Endodermal cell (in vitro differentiated cells): ENCODE data around the gene DEFB125. TPM values are rescaled to one million over a fixed set of nuclear protein-coding genes. Genes with fewer than 3 reads are reported as not detected.

Source experiments
- DNase-seq: peaks from one replicate; pipeline ENCODE4 v3.0.0-alpha.2; 2017
- H3K27ac ChIP-seq: 2 replicates; pipeline ENCODE4 v1.5.1; 2013; ENCODE audit warnings: mild to moderate bottlenecking, low read depth, low read length, moderate library complexity
- H3K27me3 ChIP-seq: 2 replicates; pipeline ENCODE4 v1.6.1; 2013; ENCODE audit warnings: mild to moderate bottlenecking, low read length, moderate library complexity; ENCODE audit not compliant: insufficient read depth, control insufficient read depth, poor library complexity, severe bottlenecking
- H3K36me3 ChIP-seq: 2 replicates; pipeline ENCODE4 v1.7.0; 2013; ENCODE audit warnings: mild to moderate bottlenecking, low read length, moderate library complexity; ENCODE audit not compliant: control insufficient read depth, insufficient read depth
- H3K4me1 ChIP-seq: one replicate; pipeline ENCODE4 v1.7.0; 2013; ENCODE audit warnings: low read length; ENCODE audit not compliant: control insufficient read depth, insufficient read depth
- H3K4me3 ChIP-seq: 2 replicates; pipeline ENCODE4 v1.5.1; 2013; ENCODE audit warnings: mild to moderate bottlenecking, low read length, moderate library complexity
- H3K9ac ChIP-seq: 2 replicates; pipeline ENCODE4 v1.6.1; 2013; ENCODE audit warnings: mild to moderate bottlenecking, low read length, moderate library complexity; ENCODE audit not compliant: poor library complexity, severe bottlenecking; ENCODE audit errors: extremely low read depth
- H3K9me3 ChIP-seq: 2 replicates; pipeline ENCODE4 v1.6.1; 2013; ENCODE audit warnings: mild to moderate bottlenecking, low read length, moderate library complexity; ENCODE audit not compliant: control insufficient read depth
- H3K27ac Mint-ChIP-seq: 2 replicates; pipeline ENCODE4 v1.8.0; 2020; ENCODE audit warnings: mixed read lengths
- H3K27me3 Mint-ChIP-seq: 2 replicates; pipeline ENCODE4 v1.8.0; 2021; ENCODE audit warnings: mild to moderate bottlenecking, mixed read lengths; ENCODE audit not compliant: insufficient read depth
- H3K36me3 Mint-ChIP-seq: 2 replicates; pipeline ENCODE4 v1.8.0; 2020; ENCODE audit warnings: low read depth, mixed read lengths
- H3K4me1 Mint-ChIP-seq: 2 replicates; pipeline ENCODE4 v1.8.0; 2020; ENCODE audit warnings: mixed read lengths
- H3K4me3 Mint-ChIP-seq: 2 replicates; pipeline ENCODE4 v1.8.0; 2020; ENCODE audit warnings: mild to moderate bottlenecking, moderate library complexity, mixed read lengths
- H3K9me3 Mint-ChIP-seq: 2 replicates; pipeline ENCODE4 v1.8.0; 2020; ENCODE audit warnings: mild to moderate bottlenecking, mixed read lengths
- WGBS, 2 experiments: methylation state at CpG; one replicate each; pipeline versions ENCODE4 v1.1.5 to v1.1.7; 2013; ENCODE audit warnings: missing lambda C conversion rate in 2 of 2, mixed read lengths in 1 of 2; ENCODE audit not compliant: insufficient coverage in 1 of 2, insufficient read length in 1 of 2; 5-methylcytosine and 5-hydroxymethylcytosine counted together
- total RNA-seq, 2 donors: library from RNA; stranded (reverse); fragmentation: NEBNext Ultra II Directional in 1 of 2; extraction: Animal tissue kit (Norgen Biotek cat#: 25700) in 1 of 2; gene quantifications; 2 replicates in 1 of 2; 3 replicates in 1 of 2; pipeline ENCODE4 v1.2.1, GENCODE V29; 2021
- TF ChIP-seq, protein P1 (sequence below): fragments of 200-600 bp; sonication (generic); conservative IDR thresholded peaks from 2 replicates; pipeline ENCODE4 v1.5.0; 2021; ENCODE audit warnings: antibody characterized with exemption, mild to moderate bottlenecking

The DEFB125 gene
- total RNA-seq, 2 donors from 2014 or later = not detected

DNA sequence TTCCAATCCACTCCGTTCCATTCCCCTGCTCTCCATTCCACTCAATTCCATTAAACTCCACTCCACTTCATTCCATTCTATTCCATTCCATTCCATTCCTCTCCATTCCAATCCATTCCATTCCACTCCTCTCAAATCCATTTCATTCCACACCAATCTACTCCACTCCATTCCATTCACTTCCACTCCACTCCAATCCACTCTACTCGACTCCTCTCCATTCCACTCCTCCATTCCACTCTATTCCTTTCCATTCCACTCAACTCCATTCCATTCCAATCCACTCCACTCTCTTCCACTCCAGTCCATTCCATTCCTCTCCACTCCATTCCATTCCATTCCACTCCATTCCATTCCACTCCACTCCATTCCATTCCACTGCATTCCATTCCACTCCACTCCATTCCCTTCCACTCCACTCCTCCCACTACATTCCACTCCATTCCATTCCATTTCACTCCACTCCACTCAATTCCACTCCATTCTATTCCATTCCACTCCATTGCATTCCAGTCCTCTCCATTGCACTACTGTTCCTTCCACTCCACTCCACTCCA is 22.6 kb upstream of the DEFB125 start:
- H3K27me3 Mint-ChIP-seq = no peaks in the 10 kb centered on the region

DNA sequence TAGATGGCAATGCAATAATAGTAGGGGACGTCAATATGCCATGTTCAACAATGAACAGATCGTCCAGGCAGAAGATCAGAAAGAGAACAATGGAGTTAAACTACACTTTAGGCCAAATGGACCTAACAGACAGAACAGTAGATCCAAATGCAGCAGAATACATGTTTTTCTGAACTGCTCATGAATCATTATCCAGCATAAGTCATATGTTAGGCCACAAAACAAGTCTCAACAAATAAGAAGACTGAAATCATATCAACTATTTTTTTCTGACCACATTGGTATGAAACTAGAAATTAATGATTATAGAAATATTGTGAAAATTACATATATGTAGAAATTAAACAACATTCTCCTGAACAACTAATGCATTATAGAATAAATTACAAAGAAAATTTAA is 10.2 kb upstream of the DEFB125 start:
- Mint-ChIP-seq H3K27ac (no peak overlapping the region), H3K4me1 (no peaks in the 10 kb centered on the region), H3K4me3 (no peak overlapping the region), H3K27me3 (peaks cover 26% of the 10 kb centered on the region), H3K9me3 (peaks cover 2% of the 10 kb centered on the region), H3K36me3 (no peaks in the 10 kb centered on the region)
- no peak for DNase-seq
- H3K36me3 ChIP-seq = no peaks in the 10 kb centered on the region
- peaks cover under 1% of the 10 kb centered on the region for H3K9me3 ChIP-seq
- WGBS, 2 experiments = 61 to 64% methylated on average over 2 of the region's 2 CpGs
- H3K4me3 ChIP-seq = no peak overlapping the region
- H3K4me1 ChIP-seq = no peaks in the 10 kb centered on the region
- peaks cover 4% of the 10 kb centered on the region for H3K27me3 ChIP-seq
- no peak overlapping the region for H3K27ac ChIP-seq
- H3K9ac ChIP-seq = no peak overlapping the region
- TF ChIP-seq, protein P1, sequence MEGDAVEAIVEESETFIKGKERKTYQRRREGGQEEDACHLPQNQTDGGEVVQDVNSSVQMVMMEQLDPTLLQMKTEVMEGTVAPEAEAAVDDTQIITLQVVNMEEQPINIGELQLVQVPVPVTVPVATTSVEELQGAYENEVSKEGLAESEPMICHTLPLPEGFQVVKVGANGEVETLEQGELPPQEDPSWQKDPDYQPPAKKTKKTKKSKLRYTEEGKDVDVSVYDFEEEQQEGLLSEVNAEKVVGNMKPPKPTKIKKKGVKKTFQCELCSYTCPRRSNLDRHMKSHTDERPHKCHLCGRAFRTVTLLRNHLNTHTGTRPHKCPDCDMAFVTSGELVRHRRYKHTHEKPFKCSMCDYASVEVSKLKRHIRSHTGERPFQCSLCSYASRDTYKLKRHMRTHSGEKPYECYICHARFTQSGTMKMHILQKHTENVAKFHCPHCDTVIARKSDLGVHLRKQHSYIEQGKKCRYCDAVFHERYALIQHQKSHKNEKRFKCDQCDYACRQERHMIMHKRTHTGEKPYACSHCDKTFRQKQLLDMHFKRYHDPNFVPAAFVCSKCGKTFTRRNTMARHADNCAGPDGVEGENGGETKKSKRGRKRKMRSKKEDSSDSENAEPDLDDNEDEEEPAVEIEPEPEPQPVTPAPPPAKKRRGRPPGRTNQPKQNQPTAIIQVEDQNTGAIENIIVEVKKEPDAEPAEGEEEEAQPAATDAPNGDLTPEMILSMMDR = no peak

More for the DNA sequence above, 22.6 kb upstream of the DEFB125 start:
- Mint-ChIP-seq H3K4me3 (no peak overlapping the region), H3K27ac (no peak overlapping the region), H3K36me3 (no peaks in the 10 kb centered on the region), H3K9me3 (no peaks in the 10 kb centered on the region), H3K4me1 (no peaks in the 10 kb centered on the region)
- Histone ChIP-seq H3K9ac (no peak overlapping the region), H3K4me3 (peak overlapping the region; percentile 22), H3K27ac (no peak overlapping the region), H3K9me3 (peaks cover 73% of the 10 kb centered on the region), H3K27me3 (peaks cover 9% of the 10 kb centered on the region), H3K36me3 (no peaks in the 10 kb centered on the region), H3K4me1 (no peaks in the 10 kb centered on the region)
- WGBS, 2 experiments = 84 to 86% methylated on average over 2 of the region's 2 CpGs
- no peak for DNase-seq
- TF ChIP-seq, protein P1 = no peak

DNA sequence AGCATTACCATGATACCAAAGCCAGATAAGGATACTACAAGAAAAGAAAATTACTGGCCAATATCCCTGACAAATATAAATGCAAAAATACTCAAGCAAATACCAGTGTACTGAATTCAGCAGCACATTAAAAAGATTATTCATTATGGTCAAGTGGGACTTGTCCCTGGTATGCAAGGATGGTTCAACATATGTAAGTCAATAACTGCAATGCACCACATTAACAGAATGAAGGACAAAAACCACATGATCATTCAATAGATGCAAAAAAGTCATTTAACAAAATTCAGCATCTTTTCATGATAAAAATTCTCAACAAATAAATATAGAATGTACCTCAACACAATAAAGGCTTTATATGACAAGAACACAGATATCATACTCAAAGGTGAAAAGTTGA is 9.1 kb upstream of the DEFB125 start:
- H3K9me3 Mint-ChIP-seq = no peaks in the 10 kb centered on the region
- H3K4me1 Mint-ChIP-seq = no peaks in the 10 kb centered on the region
- H3K27ac Mint-ChIP-seq = no peak overlapping the region
- H3K27me3 ChIP-seq = peaks cover 4% of the 10 kb centered on the region
- no peak overlapping the region for H3K4me3 ChIP-seq
- no peaks in the 10 kb centered on the region for H3K4me1 ChIP-seq
- H3K4me3 Mint-ChIP-seq = no peak overlapping the region
- H3K36me3 Mint-ChIP-seq = no peaks in the 10 kb centered on the region
- peaks cover 21% of the 10 kb centered on the region for H3K27me3 Mint-ChIP-seq
- H3K9ac ChIP-seq = no peak overlapping the region
- H3K36me3 ChIP-seq = no peaks in the 10 kb centered on the region
- no peaks in the 10 kb centered on the region for H3K9me3 ChIP-seq
- TF ChIP-seq, protein P1 = no peak
- no peak for DNase-seq
- H3K27ac ChIP-seq = no peak overlapping the region
